GM19025 (cell line): ENCODE measurements around the gene CIB2.
"Not testable (repeated sequence)": the region's sequence is repeated elsewhere in the genome, so short reads cannot be mapped to it uniquely, and the experiment has no call there.

Source experiments
- ATAC-seq: cut with Tn5 transposase; IDR thresholded peaks from one replicate; pipeline ENCODE4 v1.9.1; 2021; ENCODE audit warnings: mild to moderate bottlenecking, low read depth, moderate library complexity; ENCODE audit not compliant: unreplicated experiment

CIB2 gene

DNA sequence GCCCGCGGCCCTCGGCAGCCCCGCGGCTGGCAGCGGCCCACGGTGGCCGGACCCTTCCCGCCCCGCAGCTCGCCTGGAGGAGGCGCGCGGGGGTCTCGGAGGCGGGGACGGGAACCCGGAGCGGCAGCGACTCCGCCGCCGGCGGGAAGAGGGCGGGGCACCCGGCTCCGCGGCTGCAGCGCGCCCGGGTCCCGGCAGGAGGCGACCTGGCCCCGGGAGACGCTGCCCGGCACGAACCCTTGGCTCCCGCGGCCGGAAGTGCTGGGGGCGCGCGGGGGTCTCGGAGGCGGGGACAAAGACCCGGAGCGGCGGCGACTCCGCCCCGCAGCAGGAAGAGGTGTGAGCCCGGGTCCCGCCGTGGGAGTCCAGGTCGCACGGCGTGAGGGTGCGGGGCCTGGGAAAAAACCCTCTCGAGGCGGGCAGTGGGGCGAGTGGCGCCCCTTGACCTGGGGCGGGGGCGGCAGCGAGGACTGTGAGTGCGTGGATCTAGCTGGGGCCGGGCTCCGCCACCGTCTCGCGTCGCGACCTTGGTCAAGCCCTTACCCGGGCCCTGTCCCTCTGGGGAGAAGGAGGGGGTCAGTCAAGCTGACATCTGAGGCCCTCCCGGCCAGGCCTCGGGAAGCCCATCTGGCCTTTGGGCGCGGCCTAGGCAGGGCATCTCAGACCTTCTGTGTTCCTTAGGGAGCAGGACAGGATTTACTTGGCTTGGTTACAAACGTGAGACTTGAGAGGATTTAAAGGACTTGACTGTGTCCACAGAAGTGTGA lies at the start of gene CIB2:
Gene CIB2, minus strand, starts transcription at position 151 of the 767 bp plus-strand sequence. CDS start 230 bp downstream, outside the sequence.
- peak; percentile 86 for ATAC-seq

GRCh38 chr15:78179906-78180305 lies 48.7 kb upstream of the CIB2 start:
- no peak for ATAC-seq

- ATAC-seq, result no peak
These were observed 48.1 kb upstream of the CIB2 start for GRCh38 chr15:78179286-78179840.

GRCh38 chr15:78178064-78178463 lies 46.8 kb upstream of the CIB2 start:
- ATAC-seq, result no peak

DNA sequence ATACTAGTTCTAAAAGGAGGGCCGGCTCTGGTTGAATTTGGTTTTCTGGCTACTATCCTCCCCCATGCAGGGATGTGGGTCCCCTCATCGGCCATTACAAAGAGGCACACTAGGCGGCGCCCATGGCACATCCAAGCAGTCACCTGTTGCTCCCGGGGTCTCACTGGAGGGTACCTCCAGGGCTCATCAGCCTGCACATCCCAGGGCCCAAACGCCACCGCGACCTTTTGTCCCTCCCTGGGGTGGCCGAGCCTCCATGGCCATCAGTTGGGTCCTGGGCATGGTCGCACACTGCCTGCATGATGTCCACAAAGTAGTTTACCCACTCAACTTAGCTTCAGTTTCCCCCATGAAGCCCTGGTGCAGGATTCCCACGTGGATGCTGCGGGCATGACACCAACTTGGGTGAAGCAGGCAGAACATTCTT lies 46.2 kb upstream of the CIB2 start:
- ATAC-seq, result no peak

DNA sequence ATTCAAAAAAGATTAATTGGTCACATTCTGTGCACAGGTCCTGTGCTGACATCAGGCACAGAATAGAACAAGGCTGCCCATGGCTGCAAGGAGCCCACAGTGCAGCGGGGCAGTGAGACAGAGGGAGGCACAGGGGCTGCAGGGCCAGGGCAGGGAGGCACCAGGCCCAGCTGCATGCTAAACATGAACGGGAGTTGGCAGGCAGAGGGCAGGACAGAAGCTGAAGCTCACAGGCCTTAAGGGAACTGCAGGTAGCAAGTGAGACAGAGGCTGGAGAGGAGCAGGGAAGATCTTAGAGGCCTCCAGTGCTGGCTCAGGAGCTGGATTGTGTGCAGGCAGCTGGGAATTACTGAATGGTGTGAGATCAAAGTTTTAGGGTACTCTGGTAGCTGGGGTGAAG lies 44.1 kb upstream of the CIB2 start:
- ATAC-seq, result no peak

- ATAC-seq, result no peak
These were observed 43.2 kb upstream of the CIB2 start for GRCh38 chr15:78174401-78174800.

DNA sequence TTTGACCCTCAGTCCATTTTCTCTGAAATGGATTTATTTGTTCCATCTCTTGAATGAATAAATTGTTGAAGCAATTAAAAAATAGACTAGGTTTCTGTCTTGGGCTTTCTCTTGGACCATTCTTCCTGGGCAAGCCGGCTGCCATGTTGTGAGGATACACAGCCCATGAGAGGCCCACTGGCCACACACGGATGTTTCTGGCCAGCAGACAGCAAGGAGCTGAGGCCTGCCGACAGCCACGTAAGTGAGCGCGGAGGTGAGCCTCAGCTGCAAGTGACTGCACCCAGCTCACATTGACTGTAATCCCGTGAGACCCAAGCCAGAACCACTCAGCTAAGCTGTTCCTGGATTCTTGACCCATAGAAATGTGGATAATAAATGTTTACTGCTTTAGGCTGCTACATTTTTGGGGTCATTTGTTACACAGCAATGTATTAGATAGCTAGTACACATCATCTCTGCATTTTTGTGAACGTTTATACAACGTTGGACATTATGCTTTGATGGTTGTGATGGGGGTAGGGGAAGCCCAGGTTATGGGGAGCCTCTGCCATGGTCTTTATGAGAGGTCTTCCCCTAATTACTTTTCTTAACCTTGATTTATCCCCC lies 40.7 kb upstream of the CIB2 start:
- no peak for ATAC-seq

DNA sequence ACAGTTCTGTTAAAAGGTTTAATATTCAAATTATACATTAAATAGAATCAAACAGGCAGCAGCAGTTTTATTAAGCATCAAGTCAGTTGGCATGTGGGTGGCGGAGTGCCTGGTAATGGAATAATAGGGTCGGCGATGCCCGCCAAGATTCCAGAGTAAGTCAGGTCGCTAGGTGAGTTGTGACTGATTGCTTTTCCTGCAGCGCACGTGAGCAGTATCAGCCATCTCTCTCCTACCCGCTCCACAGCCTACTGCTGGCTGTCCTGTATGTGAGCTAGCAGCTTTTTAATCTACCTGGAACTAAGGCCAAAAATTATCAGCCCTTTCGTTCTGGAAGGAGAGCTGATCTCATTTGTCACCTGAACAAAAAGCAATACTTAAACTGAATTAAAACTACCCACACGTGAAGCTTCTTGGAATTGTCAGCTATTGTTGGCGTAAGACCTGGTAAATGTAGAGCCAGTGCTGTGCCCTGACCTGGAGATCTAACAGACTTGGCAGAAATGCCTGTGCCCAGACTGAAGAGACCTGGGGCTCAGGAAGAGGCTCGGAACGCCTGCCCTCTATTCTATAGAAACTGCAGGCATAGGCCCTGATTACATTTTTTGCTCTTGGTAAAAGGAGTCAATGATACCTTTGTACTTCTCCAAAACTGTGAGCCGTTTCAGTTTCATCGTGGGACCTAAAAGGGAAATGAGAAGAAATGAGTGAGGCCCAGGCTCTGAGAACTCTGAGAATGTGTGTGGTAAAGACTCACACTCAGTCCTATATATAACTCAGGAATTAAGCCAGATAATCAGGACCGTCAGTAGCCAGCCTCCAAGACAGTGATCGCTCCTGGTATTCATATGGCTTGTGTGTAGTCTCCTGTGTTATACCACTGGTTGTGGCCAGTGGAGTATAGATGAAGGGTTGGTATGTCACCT lies 39.9 kb upstream of the CIB2 start:
- peak; percentile 59 for ATAC-seq

- no peak for ATAC-seq
These were observed 37.4 kb upstream of the CIB2 start for GRCh38 chr15:78168608-78169007.

GRCh38 chr15:78167227-78167888 lies 36.1 kb upstream of the CIB2 start:
- ATAC-seq, result peak; percentile 76

GRCh38 chr15:78164010-78164409 lies 32.8 kb upstream of the CIB2 start:
- no peak for ATAC-seq

GRCh38 chr15:78162038-78162437 lies 30.8 kb upstream of the CIB2 start:
- ATAC-seq, result no peak

DNA sequence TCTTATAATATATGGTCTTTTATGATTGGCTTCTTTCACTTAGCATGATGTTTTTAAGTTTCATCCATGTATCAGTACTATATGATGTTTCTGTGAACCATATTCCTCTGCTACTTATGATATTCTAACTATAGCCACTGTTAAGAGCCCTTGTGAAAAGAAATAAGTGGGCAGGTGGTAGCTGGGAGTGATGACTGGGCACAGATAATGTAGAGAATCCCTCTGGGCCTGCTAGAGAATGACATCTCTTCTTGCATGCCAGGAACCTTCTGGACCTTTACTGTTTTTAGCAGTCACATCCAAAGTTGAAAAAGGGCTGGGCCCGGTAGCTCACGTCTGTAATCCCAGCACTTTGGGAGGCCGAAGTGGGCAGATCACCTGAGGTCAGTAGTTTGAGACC lies 28.1 kb upstream of the CIB2 start:
- ATAC-seq, result no peak

- no peak for ATAC-seq
These were observed 26.0 kb upstream of the CIB2 start for GRCh38 chr15:78157203-78157602.

- ATAC-seq, result no peak
These were observed 25.4 kb upstream of the CIB2 start for GRCh38 chr15:78156653-78157052.

GRCh38 chr15:78155355-78155939 lies 24.2 kb upstream of the CIB2 start:
- no peak for ATAC-seq

DNA sequence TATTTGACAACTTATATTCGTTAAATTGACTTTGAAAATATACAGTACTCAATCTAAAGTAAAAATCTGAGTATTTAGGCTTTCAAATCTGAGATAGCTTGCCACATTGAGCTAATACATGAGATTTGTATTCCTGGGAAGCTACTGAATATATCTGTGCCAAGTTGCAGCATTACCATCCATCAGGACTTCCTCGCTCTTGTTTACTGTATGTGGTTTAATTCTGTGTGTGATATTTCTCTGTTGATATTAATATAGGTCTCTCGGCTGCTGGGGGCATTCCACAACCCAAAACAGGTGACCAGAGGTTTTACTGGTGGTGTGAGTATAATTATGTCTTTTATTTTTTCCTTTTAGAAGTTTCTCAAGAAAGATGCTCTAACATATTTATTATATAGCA lies 23.7 kb upstream of the CIB2 start:
- ATAC-seq, result no peak

DNA sequence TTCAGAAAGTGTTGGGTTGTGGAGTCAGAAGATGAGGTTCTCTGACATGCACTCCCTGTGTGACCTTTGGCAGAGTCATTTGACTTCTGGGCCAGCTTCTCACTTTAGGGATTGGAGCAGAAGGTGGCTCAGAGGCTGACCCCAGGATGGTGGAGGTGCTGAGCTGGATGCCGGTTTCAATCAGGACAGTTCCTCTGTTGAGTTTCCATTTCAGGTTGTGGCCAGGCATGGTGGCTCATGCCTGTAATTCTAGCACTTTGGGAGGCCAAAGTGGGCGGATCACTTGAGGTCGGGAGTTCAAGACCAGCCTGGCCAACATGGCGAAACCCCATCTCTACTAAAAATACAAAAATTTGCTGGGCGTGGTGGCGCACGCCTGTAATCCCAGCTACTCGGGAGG lies 19.8 kb upstream of the CIB2 start:
- not testable (repeated sequence) for ATAC-seq
